NCI-H69 (cell line): ENCODE results near the gene KMT2D.
A peak's percentile ranks its signal among the peaks of the same experiment; 100 is the strongest.

Experiments
- DNase-seq: peaks from one replicate; lab custom pipeline; 2025; lab: John Stamatoyannopoulos, UW

Gene KMT2D

DNA sequence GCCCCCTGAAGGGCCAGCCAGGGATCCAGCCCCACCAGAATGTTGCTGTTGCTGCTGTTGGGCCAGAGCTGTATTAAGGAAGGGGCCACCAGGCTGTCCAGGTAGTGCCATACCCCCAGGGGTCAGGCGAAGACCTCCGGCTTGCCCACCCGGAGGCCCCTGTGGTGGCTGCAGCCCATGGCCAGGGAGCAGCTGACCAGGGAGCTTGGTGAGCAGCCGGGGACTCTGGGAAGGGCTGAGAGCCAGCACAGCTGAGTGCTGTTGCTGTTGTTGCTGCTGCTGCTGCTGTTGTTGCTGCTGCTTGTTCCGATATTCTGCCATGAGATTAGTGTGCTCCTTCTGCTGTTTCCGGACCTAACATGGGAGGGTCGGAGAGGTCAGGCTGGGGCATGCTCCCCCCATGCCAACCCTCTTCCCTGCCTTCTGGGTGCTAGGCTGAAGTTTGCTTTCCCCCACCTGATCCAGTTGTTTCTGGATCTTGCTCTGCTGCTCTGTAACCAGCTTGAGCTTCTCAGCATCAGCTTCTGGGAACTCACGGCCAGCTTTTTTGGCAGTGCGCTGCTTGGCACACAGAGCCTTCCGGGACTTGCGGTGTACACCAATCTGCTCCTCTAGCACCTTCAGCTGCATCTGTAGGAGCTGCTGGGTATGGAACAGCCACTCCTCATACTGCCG is 26.8 kb downstream of the KMT2D start:
- DNase-seq: no peak

DNA sequence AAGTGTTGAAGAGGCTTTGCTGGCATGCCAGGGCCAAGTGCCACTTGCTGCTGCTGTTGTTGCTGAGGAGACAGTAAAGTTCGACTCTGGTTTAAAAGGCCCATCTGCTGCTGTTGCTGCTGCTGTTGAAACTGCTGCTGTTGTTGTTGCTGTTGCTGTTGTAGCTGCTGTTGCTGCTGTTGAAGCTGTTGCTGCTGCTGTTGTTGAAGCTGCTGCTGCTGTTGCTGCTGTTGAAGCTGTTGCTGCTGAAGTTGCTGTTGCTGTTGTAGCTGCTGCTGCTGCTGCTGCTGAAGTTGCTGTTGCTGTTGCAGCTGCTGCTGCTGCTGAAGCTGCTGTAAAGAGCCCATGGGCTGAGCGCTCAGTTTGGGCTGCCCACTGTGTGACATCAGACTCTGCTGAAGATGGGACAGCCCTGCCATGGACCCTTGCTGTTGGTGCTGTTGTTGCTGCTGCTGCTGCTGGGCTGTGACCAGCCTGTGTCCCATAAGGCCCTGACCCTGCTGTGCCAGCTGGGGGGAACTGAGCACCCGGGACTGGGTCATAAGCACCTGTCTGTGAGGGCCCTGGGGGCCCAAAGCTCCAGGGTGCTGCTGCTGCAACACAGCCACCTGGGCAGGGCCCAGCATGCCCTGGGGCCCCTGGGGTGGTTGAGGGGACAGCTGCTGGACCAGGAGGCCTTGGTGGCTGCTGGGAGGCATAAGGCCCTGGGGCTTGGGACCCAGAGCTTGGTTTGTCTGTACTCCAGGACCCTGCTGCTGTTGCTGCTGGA is 27.7 kb downstream of the KMT2D start:
- DNase-seq: no peak

DNA sequence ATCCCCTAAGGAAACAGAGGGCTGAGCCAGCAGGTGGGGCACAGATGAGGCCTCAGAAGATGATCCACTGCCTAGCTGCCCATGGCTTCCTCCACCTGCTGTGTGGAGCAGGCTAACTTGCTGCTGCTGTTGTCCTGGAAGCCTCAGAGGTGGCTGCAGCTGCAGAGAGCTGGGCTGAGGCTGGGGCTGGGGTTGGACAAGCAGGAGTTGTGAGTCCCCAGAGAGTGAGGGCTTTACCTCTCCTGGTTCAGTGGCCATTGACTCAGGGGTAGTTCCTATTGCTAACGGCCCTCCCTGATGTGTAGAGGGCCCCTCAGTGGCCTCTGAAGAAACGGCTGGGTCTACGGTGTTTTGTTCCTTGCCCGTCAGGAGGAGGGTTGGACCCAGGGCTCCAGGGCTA is 28.3 kb downstream of the KMT2D start:
- DNase-seq: no peak

DNA sequence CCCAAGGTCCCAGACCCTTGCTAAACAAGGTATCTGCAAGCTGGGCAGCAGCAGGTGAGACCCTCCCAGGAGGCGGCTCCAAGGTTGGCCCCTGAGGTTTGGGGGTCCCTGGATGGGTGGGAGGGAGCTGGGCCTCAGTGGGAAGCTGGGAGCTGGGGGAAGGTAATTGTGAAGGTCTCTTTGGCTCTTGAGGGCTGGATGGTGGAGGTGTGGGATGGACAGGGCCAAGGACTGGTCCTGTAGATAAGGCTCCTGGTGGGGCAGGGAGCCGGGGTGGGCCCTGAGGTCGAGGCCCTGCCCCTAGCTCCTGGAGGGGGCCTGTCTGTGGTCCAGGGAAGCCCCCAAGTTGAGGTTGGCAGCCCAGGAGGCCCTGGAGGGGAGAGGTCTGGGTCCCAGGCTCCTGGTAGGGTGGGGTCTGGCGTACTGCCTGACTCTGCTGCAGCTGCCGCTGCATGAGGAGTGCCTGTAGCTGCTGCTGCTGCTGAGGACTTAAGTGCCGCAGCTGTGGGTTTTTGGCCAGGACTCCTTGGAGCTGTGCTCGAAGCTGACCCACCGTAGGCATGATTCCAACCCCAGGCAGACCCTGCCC is 28.9 kb downstream of the KMT2D start:
- no peak for DNase-seq

DNA sequence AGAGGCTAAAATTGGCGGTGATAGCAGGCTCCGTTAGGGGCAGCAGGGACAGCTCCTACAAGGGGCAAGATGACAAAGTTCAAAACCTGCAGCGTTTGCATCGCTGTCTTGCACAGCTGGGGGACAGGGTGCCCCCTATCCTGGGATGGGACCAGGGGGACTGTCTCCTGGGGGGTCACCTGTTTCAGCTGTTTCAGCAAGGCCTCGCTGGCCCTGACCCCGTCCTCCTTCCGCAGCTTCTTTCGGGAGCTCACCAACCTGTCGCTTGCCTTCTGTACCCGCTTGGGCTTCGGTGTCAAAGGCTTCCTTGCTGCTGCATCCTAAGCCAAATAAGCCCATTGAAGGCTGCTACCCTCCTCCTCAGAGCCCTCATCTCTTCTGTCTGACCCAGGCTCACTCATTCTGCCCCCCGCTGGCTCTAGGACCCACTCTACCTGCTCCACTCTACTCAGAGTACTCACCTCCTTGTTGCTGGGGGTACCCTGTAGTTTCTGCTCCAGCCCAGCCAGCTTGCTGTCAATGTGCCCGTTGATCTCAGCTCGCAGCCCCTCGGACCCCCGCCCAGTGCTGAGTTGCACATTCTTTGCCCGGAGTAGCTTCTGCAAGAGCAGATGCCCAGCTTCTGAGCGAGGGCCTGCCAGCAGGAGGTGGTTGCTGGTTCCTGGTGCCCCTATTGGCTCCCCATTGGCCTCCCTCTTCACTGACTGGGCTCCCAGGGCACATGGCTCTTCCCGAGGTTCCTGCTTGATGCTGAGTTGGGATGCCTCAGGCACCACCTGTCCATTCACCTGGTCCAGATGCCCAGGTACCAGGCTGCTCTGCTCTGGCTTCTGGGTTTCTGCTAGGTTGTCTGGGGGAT is 29.7 kb downstream of the KMT2D start:
- DNase-seq: no peak

DNA sequence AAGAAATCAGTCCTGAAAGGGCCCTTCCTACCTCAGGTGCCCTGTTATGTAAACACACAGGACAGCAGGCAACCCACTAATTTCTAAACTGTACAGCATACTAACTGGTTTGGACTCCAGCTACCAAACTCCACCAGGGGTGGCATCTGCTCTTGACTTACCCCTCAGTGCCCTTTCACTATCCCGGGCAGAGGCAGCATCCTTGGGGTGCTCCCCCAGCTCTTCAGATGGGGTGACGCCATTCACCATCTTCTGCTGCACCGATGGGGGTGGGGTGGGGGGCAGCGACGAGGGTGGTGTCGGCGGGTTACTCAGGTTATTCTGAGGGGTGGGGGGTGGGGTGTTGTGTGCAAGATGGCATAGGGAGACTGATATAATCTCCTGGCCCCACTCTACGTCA is 30.5 kb downstream of the KMT2D start:
- DNase-seq: no peak

DNA sequence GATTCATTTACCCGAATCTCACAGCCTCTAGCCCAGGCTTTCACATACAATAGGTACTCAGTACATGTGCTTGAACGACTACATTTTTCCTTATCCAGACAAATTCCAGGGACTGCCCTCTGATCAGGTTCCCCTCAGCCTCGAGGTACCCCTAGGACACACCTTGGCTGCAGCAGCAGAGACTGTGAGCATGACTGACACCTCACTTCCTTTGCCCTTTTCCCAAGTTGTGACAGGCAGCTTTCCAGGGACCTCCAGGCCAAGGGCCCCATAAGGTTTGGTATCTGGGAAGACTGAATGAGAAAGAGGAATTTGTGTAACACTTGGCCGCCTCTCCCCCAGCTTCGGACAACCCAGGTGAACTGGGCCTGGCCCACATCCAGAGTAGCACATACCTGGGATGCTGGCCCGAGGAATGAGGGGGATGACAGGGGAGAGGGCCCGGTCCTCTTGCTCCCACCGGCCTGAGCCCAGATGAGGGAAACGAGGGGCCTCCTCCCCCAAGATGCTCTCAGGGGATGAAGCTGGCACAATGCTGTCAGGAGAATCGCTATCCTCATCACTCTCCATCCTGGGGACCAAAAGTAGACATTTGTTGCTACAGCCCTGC is 31.8 kb downstream of the KMT2D start:
- no peak for DNase-seq

DNA sequence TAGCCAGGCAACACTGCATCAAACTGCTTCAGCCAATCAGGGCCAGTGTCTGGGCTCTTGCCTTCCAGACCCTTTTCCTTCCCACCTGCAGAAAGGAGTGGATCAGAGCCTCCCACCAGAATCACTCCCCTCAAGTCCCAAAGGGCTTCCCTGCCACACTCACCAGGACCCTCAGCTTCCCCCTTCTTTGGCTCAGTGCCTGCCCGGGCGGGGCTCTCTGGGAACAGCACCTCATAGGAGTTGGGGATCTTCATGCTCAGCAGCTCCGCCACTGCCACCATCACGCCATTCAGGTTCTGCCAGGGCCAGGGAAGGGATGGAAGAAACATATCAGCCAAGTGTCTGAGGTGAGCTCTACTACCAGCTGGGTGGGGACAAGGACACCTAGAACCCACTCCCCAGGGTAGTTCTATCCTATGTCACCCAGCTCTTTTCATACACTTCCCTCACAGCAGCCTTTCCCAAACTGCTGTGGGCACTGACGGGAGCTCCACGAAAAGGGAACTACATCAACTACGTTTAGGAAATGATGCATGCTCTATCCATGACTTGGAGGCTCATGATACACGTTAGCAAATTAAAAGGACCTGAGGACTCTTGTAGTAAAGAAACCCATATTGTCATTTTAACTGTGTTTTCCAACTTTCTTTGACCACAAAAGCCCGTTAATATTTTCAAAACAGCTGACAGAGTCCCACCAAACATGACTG is 32.6 kb downstream of the KMT2D start:
- no peak for DNase-seq

DNA sequence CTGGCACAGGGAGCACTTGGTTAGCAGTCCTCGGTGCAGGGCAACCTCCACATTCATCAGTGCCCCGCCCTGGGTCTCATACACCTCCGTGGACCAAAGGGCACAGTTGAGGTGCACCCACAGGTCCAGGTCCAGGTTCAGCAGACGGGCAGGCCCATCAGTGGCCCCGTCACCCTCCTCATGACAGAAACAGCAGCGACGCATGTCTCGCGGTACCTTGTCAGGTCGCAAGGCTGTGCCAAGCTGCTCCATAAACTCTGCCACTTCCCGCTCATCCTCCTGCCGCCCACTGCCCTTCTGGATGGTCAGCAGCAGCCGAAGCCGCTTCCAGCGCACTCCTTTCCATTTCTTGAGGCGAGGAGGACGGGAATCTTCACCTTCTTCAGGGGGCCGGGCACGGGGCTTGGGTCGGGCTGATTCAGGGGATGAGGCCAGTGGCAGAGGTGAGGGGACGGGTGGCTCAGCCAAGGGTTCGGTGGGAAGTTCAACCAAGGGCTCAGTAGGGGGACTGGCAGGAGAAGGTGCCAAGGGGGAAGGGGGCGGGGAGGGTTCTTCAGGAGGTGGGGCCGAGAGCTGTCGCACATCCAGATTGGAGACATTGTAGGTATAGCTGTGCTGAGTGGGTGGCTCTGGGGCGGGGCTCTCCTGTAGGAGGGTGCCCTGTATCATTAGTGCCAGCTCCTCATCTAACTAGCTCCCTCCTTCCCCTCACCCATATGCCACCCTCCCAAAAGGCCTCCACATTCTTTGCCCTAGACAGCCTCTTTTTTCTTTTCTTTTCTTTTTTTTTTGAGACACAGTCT is 33.7 kb downstream of the KMT2D start:
- no peak for DNase-seq

DNA sequence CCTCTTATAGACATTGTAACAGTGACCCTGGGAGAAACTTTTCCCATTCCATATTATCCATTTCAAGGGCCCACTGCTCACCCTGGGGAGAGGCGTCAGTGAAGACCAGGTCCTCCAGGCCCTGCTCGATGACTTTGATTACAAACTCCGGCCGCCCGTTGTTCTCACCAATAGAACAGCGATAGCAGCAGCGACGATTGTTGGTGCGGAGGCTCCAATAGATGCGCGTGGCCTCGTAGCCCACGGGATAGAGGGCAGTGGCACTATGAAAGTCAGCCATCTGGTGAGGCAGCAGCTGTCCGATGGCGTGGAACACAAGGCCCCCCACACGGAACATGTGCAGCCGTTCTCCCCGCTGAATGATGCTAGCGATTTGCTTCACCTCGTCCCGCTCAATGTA is 34.5 kb downstream of the KMT2D start:
- no peak for DNase-seq

DNA sequence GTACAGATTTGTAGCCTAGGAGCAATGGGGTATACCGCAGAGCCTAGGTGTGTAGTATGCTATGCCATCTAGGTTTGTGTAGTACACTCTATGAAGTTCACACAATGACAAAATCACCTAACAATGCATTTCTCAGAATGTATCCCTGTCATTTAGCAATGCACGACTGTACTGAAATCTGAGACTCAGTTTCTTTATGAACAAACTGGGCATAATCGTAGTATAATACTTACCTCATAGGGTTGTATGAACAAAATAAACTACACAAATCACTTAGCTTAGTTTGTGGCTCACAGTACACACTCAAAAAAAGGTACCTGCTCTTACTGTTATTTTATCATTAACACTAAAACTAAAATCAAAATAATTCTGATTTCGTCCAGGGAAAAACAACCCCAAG is 35.1 kb downstream of the KMT2D start:
- no peak for DNase-seq

DNA sequence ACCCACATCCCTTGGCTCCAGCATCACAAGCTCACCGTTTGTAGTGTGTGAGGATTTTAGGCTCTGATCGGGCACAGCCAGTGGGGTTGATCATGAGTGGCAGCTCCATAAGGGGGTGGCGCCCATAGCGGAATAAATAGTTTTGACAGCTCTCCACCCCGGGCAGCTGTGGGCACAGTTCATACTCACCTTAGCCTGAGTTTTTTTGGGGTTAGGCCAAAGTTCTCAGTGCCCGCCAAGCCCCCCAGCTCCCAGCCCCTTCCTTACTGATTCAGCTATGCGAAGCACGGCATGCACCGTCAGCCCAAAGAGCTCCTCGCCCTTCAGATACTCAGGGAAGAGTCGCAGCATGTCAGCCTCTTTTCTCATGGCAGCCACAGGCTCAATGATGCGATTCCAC is 36.1 kb downstream of the KMT2D start:
- DNase-seq: no peak

DNA sequence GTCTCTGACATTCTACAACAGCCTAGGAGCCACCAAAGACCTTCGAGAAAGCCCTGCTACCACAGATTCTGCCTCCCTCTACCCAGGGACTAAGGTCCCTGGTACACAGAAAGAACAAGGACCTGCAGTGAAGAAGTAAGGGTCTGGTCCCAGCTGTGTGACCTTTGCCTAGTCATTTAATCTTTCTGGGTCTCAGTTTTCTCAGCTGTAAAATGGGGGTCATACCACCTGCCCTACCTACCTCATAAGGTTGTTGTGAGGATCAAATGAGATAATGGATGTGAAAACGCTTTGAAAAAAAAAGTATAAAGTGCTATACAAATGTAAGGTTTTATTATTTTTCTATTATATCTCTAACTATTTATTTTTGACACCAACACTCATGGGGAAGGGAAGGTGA is 36.8 kb downstream of the KMT2D start:
- no peak for DNase-seq

DNA sequence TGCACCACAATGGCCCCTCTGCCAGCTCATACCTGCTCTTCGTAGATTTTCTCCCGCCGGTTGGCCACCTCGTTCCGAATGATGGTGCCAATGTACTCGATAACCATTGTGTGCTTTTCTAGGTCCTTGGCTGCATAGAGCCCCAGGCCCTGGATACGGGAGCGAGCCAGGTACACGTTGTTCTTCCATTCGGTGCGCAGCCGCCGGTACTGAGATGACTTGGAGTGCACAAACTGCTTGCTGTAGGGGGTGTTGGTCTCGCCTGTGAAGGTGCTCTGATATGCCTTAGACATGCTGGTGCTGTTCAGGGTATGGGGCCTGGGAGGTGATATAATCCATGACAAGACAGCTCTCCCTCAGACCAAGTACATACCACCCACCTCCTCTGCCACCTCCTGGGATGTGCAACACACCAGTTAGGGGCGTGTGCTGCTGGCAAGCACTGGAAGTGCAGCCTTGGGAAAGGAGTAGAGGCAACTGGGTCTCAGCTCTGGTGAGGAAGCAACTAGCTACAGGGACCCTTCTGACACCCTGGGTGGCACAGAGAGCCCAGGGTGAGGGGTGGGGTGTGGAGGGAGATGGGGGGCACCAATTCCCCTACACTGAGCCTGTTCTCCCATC is 37.9 kb downstream of the KMT2D start:
- DNase-seq: no peak

DNA sequence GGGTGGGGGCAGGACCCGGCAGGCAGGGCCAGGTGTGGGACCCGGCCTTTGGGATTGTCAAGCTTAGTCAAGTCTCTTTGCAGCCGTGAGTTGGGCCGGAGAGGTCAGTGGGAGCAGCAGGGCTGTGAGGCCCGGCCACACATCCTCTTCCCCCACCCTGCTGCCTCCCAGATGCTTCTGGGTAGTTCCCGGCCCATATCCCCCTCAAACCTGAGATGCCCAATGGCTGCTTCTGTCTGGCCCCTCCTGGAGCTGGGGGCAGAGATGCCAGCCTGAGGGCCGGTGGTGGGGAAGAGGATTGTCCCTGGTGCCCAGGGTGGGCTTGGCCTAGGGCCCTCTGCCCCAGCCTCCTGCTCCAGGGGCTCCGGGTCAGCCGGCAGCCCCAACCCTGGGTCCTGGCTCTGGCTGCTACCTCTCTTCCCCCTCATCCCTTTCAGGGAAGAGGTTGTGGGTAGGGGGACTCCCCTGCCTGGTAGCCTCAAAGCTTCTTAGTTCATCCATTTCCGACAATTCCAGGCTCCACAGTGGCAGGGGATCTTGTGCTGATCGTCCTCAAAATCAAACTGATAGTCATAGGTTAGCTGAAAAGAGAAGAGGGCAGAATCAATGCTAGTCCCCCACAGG is 39.2 kb downstream of the KMT2D start:
- DNase-seq: no peak

DNA sequence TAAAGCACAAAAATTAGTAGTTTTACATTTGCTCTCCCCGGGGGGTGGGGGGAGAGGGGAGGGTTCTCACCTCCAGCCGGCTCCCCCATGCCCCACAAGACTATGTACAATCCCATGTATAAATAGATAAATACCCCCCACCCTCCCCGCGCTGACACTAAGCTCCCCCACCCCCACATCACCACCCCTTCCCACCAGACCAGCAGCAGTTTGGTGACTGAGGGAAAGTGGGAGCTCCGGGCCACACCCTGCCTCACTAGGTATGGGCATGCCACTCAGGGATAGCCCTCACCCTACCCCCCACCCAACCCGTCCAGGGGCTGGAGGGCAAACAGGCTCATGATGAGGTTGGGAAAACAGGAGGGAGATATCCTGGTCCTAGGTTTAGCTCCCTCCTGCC is 40.2 kb downstream of the KMT2D start:
- no peak for DNase-seq

DNA sequence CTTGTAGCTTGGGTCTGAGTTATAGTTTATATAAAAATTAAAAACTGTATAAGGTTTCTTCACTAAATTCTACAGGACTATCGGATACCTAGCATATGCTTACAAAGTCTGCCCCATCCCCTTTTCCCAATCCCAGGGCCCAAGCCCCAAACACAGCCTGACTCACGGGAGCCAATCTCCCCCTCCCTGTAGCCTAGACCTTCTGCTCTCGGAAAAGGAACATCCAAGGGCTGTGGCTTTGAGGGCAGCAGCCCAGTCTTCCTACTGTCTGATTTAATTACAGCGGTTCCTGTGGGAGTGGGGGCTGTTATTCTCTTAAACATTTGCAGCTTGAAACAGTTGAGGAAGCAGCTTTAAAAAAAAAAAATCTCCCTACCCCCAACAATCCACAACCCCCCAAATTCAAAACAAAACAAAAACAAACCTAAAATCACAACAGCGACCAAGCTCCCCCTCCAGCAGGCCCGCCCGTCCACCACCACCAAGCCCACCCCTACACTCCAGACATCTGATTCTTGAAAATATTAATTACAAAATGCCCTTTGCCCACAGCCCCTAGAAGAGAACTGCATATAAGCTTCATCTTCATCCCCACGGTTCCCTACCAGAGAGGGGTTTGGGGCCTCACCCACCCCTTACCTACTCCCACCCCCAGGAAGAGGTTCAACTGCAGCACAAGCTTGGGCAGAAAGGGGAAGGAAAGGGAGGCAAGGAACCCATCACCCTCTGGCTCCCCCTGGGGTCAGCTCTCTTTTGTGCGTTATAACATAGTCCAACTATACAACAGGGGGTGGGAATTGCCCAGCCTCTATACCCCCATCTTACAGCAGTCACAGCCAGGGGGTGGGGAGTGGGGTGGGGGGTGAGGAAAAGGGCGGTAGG is 40.9 kb downstream of the KMT2D start:
- peak; percentile 63 for DNase-seq

DNA sequence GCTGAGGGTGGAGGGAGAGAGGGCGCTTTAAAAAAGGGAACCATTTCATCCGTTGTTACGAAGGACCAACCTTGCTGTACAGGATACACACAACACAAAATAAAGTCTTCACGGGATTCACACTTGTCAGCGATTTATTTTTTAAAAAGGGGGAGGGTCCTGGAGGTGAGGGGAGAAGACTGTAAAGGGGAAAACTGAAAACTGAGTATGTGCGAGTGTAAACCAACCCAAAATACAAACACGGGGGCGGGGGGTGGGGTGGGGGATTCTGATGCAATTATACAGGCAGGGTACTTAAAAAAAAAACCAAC is 41.5 kb downstream of the KMT2D start:
- DNase-seq: no peak
